HepG2 (cell line): ENCODE data around the gene YEATS2. TPM values are rescaled to one million over a fixed set of nuclear protein-coding genes. Genes with fewer than 3 reads are reported as not detected.

Experiments used
- ATAC-seq: fragments of 200-7000 bp; cut with Tn5 transposase; 3 replicates; pipeline ENCODE4 v1.9.1; 2020; ENCODE audit warnings: mild to moderate bottlenecking, moderate library complexity
- BruUV-seq: library from RNA; stranded (reverse); fragments of 400-500 nt; replicated peaks from 2 replicates; lab custom pipeline; 2021; lab: Mats Ljungman, UMichigan
- CTCF ChIA-PET: fragments of 300-600 bp; formaldehyde crosslinking; extraction: SDS; loops from one replicate; lab custom pipeline; 2021; ENCODE audit warnings: low total read pairs, inconsistent platforms, low intra/inter-chr PET ratio; lab: Yijun Ruan, JAX
- POLR2A ChIA-PET: fragments of 350-600 bp; sonication (Branson Sonifier 250); formaldehyde crosslinking; loops from one replicate; lab custom pipeline; 2020; ENCODE audit warnings: antibody characterized with exemption, inconsistent platforms; lab: Yijun Ruan, JAX
- DNase-seq: peaks from one replicate; pipeline ENCODE4 v3.0.0-alpha.2; 2015; ENCODE audit warnings: low spot score
- FAIRE-seq: peaks from 3 replicates; lab custom pipeline; 2011; peaks lifted over from hg19 to GRCh38; lab: Jason Lieb, UNC
- H2AFZ ChIP-seq: one replicate; pipeline ENCODE4 v1.6.1; 2011; ENCODE audit warnings: low read length, inconsistent platforms
- H3K27ac ChIP-seq: fragments of 300-600 bp; 3 replicates; pipeline ENCODE4 v1.8.0; 2011; ENCODE audit warnings: mixed run types, mild to moderate bottlenecking, mixed read lengths, low read length, inconsistent platforms; ENCODE audit not compliant: insufficient read depth; ENCODE audit errors: extremely low read length
- H3K27me3 ChIP-seq, 2 experiments: fragments of 200-600 bp in 1 of 2; 2 replicates in 1 of 2; 3 replicates in 1 of 2; pipeline versions ENCODE4 v1.6.0 to v1.8.0; 2011; ENCODE audit warnings: low read length in 2 of 2, mild to moderate bottlenecking in 2 of 2, moderate library complexity in 2 of 2, inconsistent platforms in 1 of 2; ENCODE audit not compliant: insufficient read depth in 2 of 2, control insufficient read depth in 1 of 2
- H3K36me3 ChIP-seq, 2 experiments: fragments of 200-600 bp in 1 of 2; replicated peaks in 1 of 2; 2 replicates in 1 of 2; 3 replicates in 1 of 2; pipeline versions ENCODE4 v1.5.1 to v1.8.0; 2011; ENCODE audit warnings: low read length in 2 of 2, inconsistent platforms in 1 of 2; ENCODE audit not compliant: insufficient read depth in 2 of 2, control insufficient read depth in 1 of 2
- H3K4me1 ChIP-seq: 2 replicates; pipeline ENCODE4 v1.5.1; 2012; ENCODE audit warnings: low read length, inconsistent platforms; ENCODE audit not compliant: insufficient read depth
- H3K4me2 ChIP-seq: 2 replicates; pipeline ENCODE4 v1.6.0; 2011; ENCODE audit warnings: low read depth, low read length, inconsistent platforms
- H3K4me3 ChIP-seq, 3 experiments: fragments of 200-600 bp in 1 of 3; sonication (generic), shearing (Covaris generic) in 1 of 3; replicated peaks in 1 of 3; 2 replicates each; pipeline ENCODE4 v1.5.1; 2011 to 2016; ENCODE audit warnings: low read length in 3 of 3, inconsistent platforms in 2 of 3, low read depth in 2 of 3, mild to moderate bottlenecking in 2 of 3, control low read depth in 1 of 3, mixed read lengths in 1 of 3; ENCODE audit not compliant: insufficient read depth in 1 of 3
- H3K79me2 ChIP-seq: one replicate; pipeline ENCODE4 v1.6.1; 2011; ENCODE audit warnings: low read length, inconsistent platforms; ENCODE audit not compliant: insufficient read depth
- H3K9ac ChIP-seq: 2 replicates; pipeline ENCODE4 v1.6.0; 2011; ENCODE audit warnings: mild to moderate bottlenecking, low read depth, low read length, inconsistent platforms; ENCODE audit not compliant: insufficient read depth
- H3K9me3 ChIP-seq: 2 replicates; pipeline ENCODE4 v1.5.1; 2012; ENCODE audit warnings: mild to moderate bottlenecking, low read length
- H4K20me1 ChIP-seq: 2 replicates; pipeline ENCODE4 v1.6.0; 2011; ENCODE audit warnings: inconsistent platforms, mild to moderate bottlenecking, low read length, moderate library complexity; ENCODE audit not compliant: insufficient read depth
- ZBTB40 ChIP-seq, 2 experiments: fragments of 450-650 bp in 1 of 2; sonication (generic) in 1 of 2; formaldehyde crosslinking in 1 of 2; IDR thresholded peaks; 2 replicates each; pipeline versions ENCODE4 v1.6.1 to v1.8.0; 2016 to 2022; ENCODE audit warnings: antibody characterized with exemption in 1 of 2, mild to moderate bottlenecking in 1 of 2, missing genetic modification reagents in 1 of 2
- ZNF746 ChIP-seq: sonication (generic); formaldehyde crosslinking; IDR thresholded peaks from 2 replicates; pipeline ENCODE4 v1.8.0; 2022; ENCODE audit warnings: mild to moderate bottlenecking, missing genetic modification reagents
- WGBS: methylation state at CpG from one replicate; pipeline ENCODE4 v1.1.6; 2017; ENCODE audit warnings: low lambda C conversion rate; 5-methylcytosine and 5-hydroxymethylcytosine counted together
- in situ Hi-C: cut with HindIII; loops from 2 replicates; pipeline ENCODE4 v1.10.0; 2017; ENCODE audit warnings: low pct_unique_long_range_greater_than_20kb; ENCODE audit not compliant: extremely low pct_ligation_motif_present
- intact Hi-C: fragments of 100-400 bp; cut with micrococcal nuclease; formaldehyde crosslinking; loops from one replicate; pipeline ENCODE4 v1.10.0; 2022; ENCODE audit not compliant: unreplicated experiment
- polyA plus RNA-seq, 8 experiments: library from polyadenylated mRNA; depleted of rRNA in 3 of 8; stranded (reverse) in 7 of 8; unstranded in 1 of 8; fragments of >200 nt; fragmentation: Illumina TruSeq in 4 of 8; extraction: Trizol in 4 of 8; gene quantifications; 2 replicates each; pipeline versions ENCODE4 v1.2.1 to v1.2.3, GENCODE V29; 2011 to 2016; ENCODE audit warnings: low read depth in 4 of 8, missing spikeins in 1 of 8, mixed read lengths in 1 of 8; ENCODE audit not compliant: insufficient read depth in 1 of 8
- total RNA-seq, 5 experiments: library from RNA; depleted of rRNA; stranded (reverse); fragments of >200 nt; fragmentation: Illumina TruSeq; extraction: Trizol; gene quantifications; 2 replicates each; pipeline ENCODE4 v1.2.3, GENCODE V29; 2016; ENCODE audit warnings: low read depth in 1 of 5
- TF ChIP-seq, protein P1 (sequence below): sonication (generic); formaldehyde crosslinking; IDR thresholded peaks from 2 replicates; pipeline ENCODE4 v1.5.1; 2020; ENCODE audit warnings: missing genetic modification reagents, mild to moderate bottlenecking, borderline replicate concordance
- TF ChIP-seq, protein P2 (sequence below): sonication (generic); formaldehyde crosslinking; IDR thresholded peaks from 2 replicates; pipeline ENCODE4 v1.4.0; 2020; ENCODE audit warnings: mild to moderate bottlenecking, missing genetic modification reagents, borderline replicate concordance

The YEATS2 gene
- total and polyA plus RNA-seq, 2 of the 13 experiments (the other 11 are each of a cell fraction or from before 2014, with no cell fraction given), result 18.6 to 33.7 TPM

GRCh38 chr3:183807881-183808280, 110.3 kb downstream of the YEATS2 start:
- Histone ChIP-seq H3K4me3 (no peak overlapping the region), H3K4me1 (no peaks in the 10 kb centered on the region; the same call in 1 of the 2 replicates), H4K20me1 (no peaks in the 10 kb centered on the region)
- intact Hi-C loops (no loop called here), in situ Hi-C loops (no loop called here)
- ATAC-seq, result no peak
- CTCF ChIA-PET, result no interaction called here
- 95% methylated on average over 12 of the region's 12 CpGs for WGBS
- FAIRE-seq, result no peak
- no peak for DNase-seq
- TF ChIP-seq, protein P1, sequence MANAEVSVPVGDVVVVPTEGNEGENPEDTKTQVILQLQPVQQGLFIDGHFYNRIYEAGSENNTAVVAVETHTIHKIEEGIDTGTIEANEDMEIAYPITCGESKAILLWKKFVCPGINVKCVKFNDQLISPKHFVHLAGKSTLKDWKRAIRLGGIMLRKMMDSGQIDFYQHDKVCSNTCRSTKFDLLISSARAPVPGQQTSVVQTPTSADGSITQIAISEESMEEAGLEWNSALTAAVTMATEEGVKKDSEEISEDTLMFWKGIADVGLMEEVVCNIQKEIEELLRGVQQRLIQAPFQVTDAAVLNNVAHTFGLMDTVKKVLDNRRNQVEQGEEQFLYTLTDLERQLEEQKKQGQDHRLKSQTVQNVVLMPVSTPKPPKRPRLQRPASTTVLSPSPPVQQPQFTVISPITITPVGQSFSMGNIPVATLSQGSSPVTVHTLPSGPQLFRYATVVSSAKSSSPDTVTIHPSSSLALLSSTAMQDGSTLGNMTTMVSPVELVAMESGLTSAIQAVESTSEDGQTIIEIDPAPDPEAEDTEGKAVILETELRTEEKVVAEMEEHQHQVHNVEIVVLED (CRISPR knock-in tag), result no peak
- TF ChIP-seq, protein P2, sequence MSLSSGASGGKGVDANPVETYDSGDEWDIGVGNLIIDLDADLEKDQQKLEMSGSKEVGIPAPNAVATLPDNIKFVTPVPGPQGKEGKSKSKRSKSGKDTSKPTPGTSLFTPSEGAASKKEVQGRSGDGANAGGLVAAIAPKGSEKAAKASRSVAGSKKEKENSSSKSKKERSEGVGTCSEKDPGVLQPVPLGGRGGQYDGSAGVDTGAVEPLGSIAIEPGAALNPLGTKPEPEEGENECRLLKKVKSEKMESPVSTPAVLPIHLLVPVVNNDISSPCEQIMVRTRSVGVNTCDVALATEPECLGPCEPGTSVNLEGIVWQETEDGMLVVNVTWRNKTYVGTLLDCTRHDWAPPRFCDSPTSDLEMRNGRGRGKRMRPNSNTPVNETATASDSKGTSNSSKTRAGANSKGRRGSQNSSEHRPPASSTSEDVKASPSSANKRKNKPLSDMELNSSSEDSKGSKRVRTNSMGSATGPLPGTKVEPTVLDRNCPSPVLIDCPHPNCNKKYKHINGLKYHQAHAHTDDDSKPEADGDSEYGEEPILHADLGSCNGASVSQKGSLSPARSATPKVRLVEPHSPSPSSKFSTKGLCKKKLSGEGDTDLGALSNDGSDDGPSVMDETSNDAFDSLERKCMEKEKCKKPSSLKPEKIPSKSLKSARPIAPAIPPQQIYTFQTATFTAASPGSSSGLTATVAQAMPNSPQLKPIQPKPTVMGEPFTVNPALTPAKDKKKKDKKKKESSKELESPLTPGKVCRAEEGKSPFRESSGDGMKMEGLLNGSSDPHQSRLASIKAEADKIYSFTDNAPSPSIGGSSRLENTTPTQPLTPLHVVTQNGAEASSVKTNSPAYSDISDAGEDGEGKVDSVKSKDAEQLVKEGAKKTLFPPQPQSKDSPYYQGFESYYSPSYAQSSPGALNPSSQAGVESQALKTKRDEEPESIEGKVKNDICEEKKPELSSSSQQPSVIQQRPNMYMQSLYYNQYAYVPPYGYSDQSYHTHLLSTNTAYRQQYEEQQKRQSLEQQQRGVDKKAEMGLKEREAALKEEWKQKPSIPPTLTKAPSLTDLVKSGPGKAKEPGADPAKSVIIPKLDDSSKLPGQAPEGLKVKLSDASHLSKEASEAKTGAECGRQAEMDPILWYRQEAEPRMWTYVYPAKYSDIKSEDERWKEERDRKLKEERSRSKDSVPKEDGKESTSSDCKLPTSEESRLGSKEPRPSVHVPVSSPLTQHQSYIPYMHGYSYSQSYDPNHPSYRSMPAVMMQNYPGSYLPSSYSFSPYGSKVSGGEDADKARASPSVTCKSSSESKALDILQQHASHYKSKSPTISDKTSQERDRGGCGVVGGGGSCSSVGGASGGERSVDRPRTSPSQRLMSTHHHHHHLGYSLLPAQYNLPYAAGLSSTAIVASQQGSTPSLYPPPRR (CRISPR knock-in tag), result no peak
- TF ChIP-seq ZNF746 (no peak), ZBTB40 (IDR thresholded peaks at IDR 0.05) (no peak), ZBTB40 (CRISPR knock-in tag; IDR thresholded peaks at IDR 0.05) (no peak)
- TF ChIP-seq, all 625 proteins: peak for 0
- peaks cover 37 to 73% of the 10 kb centered on the region in 2 experiments for H3K36me3 ChIP-seq
- BruUV-seq, result no TSS peak
- H3K9ac ChIP-seq, result no peak overlapping the region
- H3K4me2 ChIP-seq, result no peak overlapping the region
- no peak overlapping the region for H2AFZ ChIP-seq
- no peak overlapping the region for H3K27ac ChIP-seq
- no peaks in the 10 kb centered on the region for H3K9me3 ChIP-seq
- no peaks in the 10 kb centered on the region for H3K79me2 ChIP-seq
- POLR2A ChIA-PET, result no interaction called here
- H3K27me3 ChIP-seq, result no peaks in the 10 kb centered on the region
